RKO (cell line): ENCODE measurements around the gene KIF6.

ENCODE experiments used
- DNase-seq: peaks from one replicate; pipeline ENCODE4 v3.0.0-alpha.2; 2016; ENCODE audit warnings: low spot score

KIF6 gene

DNA sequence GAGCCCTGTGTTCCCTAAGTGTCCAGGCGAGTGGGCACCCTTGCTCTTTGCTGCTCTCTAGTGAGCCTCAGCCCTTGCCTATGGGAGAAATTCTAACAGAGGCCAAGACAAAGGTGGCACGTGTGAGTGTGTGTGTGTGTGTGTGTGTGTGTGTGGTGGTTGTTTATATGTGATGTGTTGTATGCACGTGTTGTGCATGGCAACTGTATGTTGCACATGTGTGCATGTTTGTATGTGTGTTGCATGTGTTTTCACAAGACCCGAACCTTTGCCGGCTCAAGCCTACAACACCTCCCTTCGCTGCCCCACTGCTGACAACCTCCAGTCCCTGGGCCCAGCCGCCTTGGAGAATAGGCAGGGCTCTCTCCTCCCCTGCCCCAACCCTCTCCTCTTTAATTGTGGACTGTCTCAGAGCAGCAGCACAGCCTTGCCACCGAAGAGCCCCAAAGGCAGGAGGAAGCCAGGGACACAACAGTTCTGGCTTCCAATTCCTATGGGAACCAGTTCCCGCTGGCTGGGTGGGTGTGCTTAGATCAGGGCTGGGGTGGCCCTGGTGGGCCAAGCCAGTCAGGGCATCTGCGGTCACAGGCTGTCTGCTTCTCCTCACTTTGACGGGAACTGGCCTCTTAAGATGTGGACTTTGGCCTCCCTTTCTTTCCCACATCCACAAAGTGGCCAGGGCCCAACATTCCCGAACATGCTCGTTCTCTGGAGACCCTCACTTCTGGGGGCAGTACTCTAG, 405.4 kb downstream of the KIF6 start:
- DNase-seq = no peak

DNA sequence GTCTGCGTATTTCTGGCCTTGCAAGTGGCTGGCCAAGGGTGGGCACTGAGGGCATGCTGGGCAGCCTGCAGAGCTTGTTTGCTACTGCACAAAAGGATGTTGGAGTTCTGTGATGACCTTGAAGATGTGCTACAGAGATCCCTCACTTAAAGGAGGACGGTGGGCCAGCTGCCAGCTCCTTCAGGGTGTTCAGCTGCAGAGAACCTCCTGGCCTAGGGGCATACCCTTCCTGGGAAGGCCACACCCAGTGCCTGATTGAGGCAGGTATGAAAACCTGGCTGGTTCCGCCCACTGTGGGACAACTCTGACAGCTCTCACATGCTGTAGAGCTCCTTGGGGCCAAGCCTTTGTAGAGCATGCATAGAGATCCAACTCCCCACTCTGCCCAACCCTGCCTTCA, 408.0 kb downstream of the KIF6 start:
- no peak for DNase-seq

DNA sequence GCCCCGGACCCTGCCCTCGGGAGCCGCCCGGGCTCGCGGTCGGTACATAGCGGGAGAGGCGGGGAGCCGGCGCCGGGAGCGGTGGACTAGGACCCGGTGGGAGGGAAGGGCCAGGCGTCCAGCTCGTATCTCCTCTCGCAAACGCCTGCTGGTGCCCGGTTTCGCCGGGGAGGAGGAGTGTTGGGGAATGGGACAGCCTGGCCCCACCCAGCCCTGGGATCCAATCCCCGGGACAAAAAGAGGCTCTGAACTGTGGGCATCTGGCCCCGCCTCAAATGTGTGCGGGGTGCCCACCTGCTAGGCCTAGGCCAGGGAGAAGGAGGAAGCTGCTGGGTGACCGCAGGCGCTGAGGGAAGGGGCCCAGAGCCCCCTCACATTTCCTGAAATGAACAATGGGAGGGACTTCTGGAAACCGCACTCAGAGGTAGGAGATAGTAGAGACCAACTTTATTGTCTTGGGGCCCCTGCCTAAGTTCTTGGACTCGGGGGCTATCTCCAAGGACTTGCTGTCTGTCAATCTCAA, 410.9 kb downstream of the KIF6 start, which contains the start of gene KCNK17:
Gene KCNK17 (minus strand): TSS at position 147 of the 523 bp plus-strand sequence. CDS start 99 bp downstream, at position 48.
- DNase-seq = no peak

DNA sequence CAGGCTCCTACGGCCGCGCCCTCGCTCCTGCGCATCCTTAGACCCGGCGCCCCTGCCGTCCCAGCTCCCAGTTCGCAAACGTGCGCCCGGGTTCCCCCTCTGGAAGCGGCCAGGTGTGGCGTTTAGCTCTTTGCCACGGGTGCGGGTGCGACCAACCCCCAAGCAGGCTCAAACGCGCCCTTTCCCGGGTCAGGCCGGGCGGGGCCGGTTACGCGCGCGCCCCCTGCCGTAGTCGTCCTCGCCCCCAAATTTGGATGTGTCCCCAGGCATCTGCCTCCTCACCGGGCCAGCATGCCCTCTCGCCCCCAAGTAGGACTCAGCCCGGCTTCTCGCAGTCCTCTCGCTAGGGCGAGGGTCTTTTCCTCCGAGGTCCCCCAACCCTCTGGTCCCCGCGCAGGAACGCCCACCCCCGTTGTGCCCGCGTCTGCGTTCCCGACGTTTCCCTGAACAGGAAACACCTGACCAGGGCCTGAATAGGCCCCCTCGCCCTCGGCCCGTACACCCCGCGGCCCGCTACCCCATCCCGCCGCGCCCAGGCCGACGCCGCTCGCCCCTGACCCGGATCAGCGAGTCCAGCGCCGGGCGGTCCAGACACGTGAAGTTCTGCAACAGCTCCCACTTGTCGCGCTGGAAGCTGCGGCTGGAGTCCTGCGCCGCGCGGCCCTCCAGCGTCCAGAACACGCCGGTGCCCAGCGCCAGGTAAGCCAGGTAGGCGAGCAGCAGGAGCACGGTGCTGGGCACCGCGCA, 411.5 kb downstream of the KIF6 start:
- no peak for DNase-seq

DNA sequence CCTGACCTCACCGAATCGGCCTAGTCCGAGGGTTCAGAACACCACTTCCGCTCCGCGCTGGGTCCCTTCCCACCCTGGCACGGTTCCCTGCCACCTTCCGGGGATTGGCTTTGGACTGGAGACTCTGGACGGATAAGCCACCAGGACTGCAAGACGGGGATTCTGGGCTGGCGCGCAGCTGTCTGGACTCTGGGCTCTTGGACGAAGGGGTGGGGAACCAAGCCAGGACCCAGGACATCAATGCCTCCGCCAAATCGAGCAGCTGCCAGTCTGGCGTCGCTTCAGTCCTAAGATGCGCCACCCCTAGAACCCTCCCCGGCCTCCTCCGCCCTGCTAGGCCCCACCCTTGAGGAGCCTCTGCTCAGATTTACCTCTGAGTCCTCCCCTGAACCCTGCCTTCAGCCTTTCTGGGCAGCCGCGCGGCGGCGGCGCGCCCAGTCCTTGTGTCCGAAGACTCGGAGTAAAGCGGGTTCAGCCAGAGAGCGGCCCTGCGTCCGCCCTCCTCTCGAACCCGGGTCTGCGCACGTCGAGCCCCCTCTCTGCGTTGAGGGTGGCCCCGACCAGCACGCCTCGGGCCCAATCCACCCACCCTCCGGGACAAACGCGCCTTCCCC, 412.2 kb downstream of the KIF6 start:
- no peak for DNase-seq

DNA sequence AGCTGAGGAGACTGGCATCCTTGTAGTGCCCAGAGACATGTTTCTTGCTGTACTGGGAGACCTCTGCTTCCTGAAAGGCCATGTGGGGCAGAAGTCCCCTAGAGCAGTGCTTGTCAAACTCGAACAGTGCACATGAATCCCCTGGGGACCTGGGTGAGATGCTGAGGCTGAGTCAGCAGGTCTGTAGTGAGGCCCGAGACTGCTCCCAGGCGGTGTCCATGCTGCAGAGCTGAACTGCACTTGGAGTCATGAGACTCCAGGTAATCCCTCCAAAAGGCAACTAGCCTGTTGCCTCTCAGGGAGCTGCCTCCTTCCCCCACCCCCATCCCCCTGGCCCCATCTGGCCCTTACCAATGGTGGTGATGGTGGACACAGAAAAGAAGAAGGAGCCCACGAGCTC, 414.7 kb downstream of the KIF6 start:
- DNase-seq = no peak

DNA sequence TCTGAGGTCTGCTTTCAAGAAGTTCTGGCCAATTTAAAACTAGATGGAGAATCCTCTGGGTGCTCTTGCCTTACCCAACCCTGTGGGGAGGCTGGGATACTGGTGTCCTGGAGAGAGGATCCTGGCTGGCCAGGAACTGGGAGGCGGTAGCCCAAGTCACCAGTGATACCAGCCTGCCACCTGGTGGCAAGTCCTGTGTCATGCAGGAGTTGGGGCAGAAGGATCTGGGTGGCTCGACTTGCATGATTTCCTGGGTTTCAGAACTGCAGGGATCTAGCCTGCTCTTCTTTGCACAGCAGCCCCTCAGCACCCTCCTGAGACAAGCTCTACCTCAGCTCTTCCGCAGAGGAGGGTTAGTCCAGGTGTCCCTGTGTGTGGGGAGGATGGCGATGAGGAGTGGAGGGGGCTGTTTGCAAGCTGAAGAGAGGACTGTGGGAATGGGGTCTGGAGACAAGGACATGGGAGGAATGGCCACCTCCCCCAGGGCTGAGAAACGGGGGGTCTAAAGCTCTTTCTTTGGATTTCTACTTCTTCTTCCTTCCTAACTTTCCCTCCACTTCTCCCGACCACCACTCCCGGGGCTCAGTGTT, 415.2 kb downstream of the KIF6 start:
- DNase-seq = peak; percentile 58

DNA sequence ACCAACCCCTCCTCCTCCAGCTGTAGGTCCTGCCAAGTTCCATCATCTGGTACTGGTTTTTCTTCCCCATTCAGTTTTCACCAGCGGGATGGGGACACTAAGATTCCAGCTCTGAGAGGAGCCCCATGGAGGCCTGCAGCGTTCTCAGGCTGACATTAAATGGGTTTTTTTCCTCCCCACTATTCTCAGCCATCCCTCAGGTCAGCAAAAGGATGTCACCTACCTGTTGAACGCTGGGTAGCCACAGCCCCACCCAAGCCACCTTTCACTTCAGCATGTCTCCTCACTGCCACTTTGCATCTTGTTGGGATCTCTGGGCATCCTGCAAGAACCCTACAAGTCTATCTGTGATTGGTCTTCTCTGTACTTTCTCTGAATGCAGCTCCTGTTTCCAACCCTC, 417.7 kb downstream of the KIF6 start:
- DNase-seq = no peak

DNA sequence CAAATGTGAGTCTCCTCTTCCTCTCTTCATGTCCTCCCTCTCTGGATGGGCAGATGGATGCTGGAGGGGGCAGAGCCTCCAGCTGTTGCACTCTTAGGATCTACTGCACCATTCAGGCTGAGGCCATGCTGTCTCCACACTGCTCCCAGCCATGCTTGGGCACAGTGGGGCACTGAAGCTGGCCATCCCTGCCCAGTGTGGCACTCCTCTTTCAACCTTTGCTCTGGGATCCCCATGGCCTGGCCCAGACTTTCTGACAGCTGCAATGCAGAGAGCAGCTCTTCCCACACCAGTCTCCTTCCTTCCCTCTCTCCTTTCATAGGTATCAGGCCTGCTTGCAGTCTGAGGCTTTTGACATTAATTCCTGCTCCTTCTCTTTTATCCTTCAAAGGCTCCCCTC, 420.3 kb downstream of the KIF6 start:
- DNase-seq = no peak

DNA sequence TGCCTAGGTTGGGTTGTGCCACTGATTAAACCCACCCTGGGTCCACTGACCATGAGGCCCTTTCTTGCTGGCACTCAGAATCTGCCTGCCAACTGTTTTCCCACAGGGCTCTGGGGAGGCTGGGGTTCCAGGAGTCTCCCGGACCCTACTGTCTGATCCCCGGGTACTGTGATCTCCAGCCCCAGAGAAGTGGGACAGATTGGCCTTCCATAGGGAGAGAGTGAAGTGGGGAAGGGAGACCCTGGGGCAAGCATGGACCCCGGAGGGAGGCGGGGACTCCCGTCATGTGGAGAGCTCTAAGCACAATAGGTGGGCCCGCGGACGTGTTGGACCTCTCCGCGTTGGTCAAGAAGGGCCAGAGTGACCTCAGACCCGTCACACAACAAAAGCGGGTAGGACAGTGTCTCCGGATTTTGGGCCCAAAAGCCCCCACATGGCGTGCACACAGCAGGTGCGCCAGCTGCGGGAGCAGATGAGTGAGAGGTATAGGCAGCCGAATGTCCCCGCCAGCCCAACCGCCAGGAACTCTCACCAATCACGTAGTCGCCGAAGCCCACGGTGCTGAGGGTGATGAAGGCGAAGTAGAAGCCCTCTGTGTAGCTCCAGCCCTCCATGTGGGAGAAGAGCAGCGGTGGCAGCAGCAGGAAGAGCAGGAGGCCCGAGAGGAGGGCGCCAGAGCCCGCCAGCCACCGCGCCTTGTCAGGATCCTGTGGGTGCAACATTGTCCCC, 421.6 kb downstream of the KIF6 start:
- no peak for DNase-seq

DNA sequence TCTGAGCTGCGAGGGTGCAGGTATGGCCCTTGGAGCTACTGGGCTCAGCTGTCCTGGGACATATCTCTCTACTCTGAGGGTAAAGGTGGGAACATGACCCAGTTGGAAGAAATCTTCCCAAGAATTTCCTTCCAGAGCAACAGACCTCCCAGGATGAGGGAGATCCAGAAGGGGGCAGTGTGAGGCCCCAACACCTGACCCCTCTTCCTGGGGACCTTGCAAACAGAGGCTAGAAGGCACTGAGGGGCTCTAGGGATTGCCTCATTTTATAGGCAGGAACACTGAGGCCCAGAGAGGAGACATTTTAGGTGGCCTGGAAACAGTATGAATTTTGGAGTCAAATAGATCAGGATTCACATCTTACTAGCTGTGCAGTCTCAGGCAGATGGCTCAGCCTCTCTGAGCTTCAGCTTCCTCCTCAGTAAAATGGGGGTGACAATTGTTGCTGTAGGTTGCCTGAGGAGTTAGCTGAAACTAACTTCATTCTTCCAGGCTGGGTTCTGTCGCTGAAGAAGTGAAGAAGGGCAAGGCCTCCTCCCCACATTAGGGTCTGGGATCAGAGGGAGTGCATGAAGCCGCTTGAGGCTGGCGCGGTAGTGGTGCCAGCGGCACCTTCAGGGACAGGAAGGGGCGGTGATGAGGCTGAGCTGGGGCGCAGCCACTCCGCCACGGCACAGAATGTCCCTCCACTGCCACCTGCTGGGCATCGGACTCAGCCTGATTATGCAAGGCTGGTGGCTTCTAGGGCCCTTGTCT, 422.4 kb downstream of the KIF6 start:
- DNase-seq = peak; percentile 78

DNA sequence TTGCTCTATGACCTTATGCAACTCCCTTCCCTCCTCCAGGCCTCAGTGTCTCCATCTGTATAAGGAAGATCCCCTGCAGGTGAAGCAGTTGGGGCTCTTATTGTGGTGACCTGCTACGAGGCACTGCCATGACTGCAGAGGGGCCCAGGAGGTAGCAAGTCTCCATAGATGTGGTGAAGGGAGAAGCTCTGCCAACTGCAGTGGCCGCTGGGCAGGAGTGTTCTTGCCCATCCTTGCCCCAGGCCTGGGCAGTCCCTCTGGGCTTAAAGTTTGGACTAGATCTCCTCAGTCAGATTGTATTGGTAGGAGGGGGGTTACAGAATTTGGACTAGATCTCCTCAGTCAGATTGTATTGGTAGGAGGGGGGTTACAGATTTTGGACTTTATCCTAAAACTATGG, 423.2 kb downstream of the KIF6 start:
- no peak for DNase-seq

DNA sequence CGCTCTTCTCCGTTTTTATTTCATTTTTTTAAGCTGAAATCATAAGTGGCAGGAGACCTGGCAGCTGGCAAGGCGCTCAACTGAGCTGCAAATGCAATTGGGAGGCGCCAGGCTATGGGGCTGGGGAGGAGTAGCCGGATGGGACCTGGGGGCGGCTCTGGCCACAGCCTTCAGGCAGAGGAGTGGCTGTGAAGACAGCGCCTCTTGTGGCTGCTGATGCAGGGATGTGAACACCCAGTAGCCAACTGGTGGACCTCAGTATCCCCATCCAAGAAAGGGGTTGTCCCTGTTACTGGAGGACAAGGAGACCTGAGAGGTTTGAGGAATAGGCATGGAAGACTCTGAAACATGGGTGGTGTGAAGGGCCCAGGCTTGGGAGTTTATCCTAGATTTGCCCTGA, 423.6 kb downstream of the KIF6 start:
- peak; percentile 9 for DNase-seq

DNA sequence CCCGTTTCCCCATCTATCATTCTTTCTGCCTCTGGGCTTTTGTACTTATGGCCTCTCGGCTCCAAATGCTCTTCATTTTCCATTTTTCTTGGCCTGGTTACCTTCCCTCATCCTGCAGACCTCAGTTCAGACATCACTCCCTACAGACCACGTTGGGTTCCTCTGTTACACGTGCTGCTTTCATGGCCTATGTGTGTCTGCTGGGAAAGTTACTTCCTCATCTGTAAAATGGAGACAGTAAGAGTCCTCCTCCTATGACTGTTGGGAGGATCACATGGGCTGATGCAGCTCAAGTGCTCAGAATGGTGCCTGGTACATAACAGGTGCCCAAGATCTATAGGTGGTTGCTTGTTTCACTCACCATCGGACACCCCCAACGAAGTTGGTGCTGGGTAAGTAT, 424.5 kb downstream of the KIF6 start:
- no peak for DNase-seq

DNA sequence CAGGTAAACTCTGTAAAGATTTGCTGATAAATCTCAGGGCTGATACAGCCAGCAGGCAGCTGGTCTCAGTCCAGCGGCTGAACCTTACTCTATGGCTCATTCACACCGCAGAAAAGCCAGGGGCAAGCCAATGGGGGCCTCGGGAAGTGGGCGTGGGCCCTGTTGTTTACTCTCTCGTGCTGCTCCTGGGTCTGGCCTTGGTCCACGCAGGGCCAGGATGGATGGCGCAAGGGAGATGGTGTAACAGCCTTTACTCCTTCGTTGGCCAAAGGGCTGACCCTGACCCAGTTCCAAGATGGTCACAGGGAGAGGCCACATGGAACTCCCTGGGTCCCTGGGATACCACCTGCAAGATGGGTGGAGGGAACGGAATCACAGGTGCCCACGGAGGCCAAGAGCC, 427.1 kb downstream of the KIF6 start:
- DNase-seq = no peak

DNA sequence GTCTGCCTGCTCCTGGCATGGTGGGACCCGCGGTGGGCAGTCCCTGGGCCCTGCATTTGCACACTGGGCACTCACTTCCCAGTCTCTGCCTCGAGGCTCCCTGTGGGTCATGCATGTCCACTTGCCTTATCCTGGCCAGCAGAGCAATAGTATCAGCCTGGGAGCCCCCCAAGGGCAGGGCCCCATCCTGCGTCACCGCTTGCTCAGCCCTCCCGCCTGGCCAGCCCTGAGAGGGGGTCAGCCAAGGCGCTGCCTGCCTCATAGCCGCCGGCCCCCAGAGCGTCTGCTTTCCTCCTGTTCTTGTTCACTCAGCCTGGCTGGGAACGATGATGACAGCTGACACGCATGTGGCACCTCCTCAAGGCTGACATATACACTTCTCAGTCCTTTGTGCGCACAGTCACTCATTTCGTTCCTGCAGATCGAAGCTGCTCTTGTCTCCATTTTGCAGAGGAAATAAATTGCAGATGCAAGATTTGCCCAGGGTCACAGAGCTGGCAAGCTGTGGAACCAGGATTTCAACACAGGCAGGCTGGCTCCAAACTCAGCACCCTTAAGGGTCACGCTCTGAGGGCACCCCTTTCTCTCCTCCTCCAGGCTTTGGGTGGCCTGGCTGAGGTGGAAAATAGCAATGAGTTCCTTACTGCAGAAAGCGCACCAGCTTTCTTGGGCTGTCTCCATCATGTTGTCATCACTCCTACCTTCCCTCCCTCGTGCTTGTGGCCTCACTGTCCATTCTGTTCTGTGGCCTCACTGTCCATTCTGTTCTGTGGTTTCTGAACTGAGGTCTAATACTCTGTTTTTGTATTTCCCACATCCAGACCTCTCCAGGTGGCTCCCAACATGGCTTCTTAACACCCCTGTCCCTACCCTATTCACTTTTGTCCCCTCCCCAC, 428.2 kb downstream of the KIF6 start:
- no peak for DNase-seq

DNA sequence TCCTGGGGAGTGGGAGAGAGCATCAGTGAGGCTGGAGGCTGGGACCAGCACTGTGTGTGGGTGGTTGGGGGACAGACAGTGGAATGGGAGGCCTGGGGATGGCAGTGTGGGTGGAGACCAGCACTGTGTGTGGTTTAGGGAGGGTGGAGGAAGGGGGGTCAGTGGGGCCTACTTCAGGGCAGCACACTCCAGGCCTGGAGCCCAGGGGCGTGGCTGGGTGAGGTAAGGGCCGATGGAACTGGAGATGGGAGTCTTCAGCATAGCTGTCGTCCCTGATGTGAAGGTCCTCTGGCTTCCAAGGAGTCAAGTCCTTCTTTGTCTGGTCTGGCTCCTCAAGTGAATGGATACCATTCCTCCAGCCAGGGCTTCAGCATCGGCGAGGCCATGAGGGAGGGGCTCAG, 429.6 kb downstream of the KIF6 start:
- no peak for DNase-seq

DNA sequence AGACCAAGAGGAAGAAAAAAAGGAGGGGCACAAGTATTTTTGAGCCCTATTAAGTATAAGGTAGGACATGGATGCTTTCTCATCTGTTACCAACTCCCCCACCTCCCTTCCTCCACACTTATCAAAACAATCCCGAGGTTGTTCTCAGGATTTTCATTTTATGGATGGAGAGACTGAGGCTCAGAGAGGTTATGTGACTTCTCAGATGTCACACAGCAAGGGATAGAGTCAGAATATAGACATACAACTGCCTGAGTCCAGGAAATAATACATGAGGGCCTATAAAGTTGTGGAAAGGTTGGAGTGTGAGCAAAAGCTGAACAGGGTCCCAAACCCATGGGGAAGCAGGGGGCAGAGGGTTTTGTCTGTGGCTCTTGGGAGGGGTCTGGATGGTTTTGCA, 430.3 kb downstream of the KIF6 start:
- no peak for DNase-seq

DNA sequence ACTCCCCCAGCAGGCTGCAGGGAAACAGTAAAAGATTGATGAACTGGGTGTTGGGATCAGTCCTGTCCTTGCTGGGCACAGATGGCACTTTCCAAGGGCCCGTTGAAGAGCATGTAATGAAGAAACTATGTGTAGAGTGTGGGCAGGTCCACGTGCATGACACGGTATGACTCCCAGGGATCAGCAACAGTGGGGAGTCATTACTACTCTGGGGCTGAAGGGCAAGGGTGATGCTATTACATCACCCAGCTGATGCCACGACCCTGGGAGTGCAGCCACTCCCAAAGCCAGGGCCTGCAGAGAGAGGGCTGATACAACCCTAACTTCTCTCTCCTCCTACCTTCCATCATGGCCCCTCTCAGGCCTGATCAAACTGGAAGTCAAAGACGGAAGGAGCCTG, 431.1 kb downstream of the KIF6 start:
- peak; percentile 9 for DNase-seq

DNA sequence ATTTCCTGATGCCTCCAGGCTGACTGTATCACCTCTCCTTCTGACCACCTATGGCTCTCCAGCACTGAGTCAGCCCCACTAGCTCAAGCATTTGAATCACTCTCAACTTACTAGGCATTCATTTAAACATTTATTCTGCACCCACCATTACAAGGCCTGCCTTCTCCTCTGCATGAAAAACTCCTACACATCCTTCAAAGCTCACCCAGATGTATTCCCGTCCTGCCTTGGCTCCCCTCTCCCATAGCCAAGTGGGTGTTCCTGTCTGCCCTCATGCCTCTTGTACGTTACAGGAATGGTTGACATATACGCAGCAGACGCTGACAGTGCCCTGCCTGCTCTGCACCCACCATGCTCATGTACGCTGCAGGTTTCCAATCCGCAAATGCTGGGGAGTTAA, 432.6 kb downstream of the KIF6 start:
- DNase-seq = no peak
